ENCODE measurements around the gene TNIK.

TNIK gene

DNA sequence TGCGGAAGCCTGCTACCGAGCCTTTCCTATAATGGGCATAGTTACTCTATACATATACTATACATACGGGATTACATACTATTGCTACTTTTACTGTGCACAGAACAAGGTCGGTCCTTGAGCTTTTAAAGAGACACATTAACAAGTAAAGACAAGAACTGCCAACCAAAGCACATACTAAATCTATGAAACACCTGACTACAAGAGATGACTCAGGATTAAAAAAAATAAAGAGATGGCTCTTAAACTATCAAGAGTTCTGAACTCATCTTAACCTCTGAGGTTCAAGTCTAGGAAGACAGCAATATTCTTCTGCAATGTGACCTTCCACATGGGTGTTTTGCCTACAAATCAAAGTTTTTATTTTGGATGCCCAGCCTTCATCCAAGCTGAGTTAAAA is 106.8 kb downstream of the TNIK start:
- no peak overlapping the region for H3K27ac ChIP-seq
- TF ChIP-seq ZFX (IDR thresholded peaks at IDR 0.05; ENCODE audit: borderline replicate concordance) = no peak
- TF ChIP-seq, protein P1, sequence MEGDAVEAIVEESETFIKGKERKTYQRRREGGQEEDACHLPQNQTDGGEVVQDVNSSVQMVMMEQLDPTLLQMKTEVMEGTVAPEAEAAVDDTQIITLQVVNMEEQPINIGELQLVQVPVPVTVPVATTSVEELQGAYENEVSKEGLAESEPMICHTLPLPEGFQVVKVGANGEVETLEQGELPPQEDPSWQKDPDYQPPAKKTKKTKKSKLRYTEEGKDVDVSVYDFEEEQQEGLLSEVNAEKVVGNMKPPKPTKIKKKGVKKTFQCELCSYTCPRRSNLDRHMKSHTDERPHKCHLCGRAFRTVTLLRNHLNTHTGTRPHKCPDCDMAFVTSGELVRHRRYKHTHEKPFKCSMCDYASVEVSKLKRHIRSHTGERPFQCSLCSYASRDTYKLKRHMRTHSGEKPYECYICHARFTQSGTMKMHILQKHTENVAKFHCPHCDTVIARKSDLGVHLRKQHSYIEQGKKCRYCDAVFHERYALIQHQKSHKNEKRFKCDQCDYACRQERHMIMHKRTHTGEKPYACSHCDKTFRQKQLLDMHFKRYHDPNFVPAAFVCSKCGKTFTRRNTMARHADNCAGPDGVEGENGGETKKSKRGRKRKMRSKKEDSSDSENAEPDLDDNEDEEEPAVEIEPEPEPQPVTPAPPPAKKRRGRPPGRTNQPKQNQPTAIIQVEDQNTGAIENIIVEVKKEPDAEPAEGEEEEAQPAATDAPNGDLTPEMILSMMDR (IDR thresholded peaks at IDR 0.05) = no peak

DNA sequence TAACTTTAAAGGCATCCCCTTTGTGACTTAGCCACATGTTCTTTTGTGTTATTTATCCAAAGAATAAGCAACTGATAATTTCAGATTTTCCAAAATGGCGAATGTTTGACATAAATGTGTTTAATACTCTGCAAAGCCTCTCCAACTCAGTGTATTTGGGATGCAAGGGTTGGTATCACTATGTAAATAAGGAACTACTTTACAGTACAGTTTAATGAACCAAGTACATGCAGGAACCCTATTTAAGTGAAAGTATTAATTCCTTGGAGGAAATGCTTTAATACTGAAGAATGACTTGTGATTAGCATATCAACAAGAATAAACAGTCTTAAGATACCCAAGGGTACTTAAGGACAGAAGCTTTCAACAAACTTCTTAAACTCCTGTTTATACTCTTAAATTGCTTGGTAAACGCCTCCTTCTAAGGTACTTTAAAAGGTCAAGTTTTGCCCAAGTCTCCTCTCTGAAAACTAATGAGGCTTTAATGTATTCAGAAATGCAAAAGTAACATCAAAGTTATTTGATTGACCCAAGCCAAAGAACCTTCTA is 107.7 kb downstream of the TNIK start:
- no peak overlapping the region for H3K27ac ChIP-seq
- TF ChIP-seq, protein P1 (IDR thresholded peaks at IDR 0.05) = no peak
- no peak for TF ChIP-seq ZFX (IDR thresholded peaks at IDR 0.05; ENCODE audit: borderline replicate concordance)

DNA sequence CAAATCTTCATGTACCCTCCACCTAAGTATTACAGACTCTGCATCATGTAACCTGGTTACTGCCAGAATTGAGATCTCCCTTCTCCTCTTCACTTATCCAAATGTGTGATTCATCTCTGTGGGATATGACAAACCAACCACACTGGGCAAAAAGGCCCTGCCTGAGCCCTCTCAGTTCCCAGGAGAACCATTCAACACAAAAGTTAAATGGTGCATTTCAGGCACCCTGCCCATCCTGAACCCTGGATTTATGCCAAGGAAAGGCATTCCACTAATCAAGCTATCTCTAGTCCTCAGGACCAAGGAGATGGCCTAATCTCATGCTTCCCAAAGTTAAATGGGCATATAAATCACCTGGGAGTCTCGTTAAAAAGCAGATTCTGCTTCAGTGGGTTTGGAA is 108.5 kb downstream of the TNIK start:
- no peak for TF ChIP-seq ZFX (IDR thresholded peaks at IDR 0.05; ENCODE audit: borderline replicate concordance)
- TF ChIP-seq, protein P1 (IDR thresholded peaks at IDR 0.05) = no peak
- no peak overlapping the region for H3K27ac ChIP-seq

DNA sequence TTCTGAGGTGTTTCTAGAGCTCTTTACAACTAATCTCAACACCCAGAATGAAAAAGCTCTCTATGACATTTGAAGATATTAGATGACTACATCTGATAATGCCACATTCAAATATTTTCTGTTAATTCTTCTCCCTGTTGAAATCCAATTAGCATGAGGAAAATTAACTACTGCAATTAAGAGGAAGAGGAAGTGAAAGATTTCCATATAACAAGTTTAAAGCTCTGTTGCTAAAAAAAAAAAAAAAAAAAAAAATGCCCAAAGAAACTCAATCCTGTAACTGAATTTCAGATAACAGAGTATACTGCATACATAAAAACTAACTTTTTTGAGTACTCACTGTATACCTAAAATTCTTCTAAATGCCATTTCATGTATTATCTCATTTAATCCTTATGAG is 109.8 kb downstream of the TNIK start:
- TF ChIP-seq, protein P1 (IDR thresholded peaks at IDR 0.05) = no peak
- no peak for TF ChIP-seq ZFX (IDR thresholded peaks at IDR 0.05; ENCODE audit: borderline replicate concordance)
- H3K27ac ChIP-seq = no peak overlapping the region

DNA sequence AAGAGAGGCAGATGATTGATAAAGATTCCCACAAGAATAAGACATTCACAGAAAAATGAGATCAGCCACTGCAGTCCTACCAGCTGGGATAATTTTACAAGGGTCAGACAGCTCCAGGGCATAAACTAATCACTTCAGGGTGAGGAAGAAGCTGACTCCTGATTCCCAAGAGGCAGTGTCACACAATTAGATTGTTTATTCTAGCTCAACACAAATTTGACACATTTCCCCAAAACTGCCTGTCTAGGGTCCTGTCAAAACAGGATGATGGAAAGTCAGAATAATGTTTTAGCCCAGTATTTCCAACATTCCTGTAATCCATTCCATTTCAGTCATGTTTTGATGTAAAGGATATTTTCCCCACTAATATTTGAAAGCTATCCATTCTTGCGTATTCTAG is 110.8 kb downstream of the TNIK start:
- TF ChIP-seq, protein P1 (IDR thresholded peaks at IDR 0.05) = no peak
- no peak for TF ChIP-seq ZFX (IDR thresholded peaks at IDR 0.05; ENCODE audit: borderline replicate concordance)
- no peak overlapping the region for H3K27ac ChIP-seq

DNA sequence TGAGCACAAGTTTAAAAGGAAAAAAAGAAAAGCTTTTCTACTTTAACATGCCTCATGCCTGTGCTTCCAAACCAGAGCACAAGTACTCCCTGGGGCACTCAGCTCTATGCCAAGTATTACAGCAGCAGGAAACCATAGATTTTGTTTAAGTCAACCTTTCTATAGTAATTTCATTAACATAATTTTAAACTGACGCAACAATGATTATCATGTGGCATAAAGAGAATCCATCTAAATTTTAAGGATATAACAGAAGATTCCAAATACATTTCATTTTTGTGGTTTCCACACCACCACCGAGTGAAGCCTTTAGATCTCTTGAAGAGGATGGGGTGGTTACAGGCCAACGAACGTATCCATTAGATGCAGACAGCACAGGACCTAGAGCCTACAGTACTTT is 112.1 kb downstream of the TNIK start:
- no peak overlapping the region for H3K27ac ChIP-seq
- TF ChIP-seq ZFX (IDR thresholded peaks at IDR 0.05; ENCODE audit: borderline replicate concordance) = no peak
- TF ChIP-seq, protein P1 (IDR thresholded peaks at IDR 0.05) = no peak

DNA sequence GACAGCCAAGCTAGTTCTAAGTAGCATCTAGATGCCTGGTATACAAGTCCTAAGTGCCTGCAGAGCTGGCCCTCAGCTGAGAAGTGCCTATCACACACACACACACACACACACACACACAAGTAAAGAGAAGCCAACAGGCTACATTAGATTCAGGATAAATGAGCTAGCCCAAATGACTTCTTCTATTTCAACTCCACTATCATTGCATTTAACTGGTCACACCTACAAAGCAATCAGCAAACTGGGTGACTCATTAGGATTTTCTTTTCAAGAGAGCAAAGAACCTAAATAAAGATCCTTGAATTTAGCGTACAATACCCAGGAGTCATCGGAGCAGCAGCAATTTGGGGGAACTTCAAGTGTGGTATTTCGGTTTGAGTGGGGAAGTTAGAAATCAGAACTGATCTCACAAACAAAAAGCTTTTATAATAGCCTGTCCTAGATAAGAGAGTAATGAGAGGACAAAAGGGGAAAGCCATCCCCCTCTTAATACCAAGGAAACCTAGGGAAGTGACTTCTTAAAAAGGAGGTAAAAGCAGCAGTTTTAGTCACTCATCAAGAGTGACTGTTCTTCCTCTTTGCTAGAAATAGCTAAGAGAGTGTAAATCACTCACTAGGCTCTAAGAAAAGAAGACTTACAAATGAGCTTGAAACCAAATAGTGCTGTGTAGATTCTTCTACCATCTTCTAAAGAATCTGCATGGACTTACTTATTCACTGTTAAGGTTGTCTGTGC is 112.7 kb downstream of the TNIK start:
- TF ChIP-seq ZFX (IDR thresholded peaks at IDR 0.05; ENCODE audit: borderline replicate concordance) = no peak
- TF ChIP-seq, protein P1 (IDR thresholded peaks at IDR 0.05) = no peak

More for the DNA sequence above, 112.7 kb downstream of the TNIK start:
- no peak overlapping the region for H3K27ac ChIP-seq
